ENCODE results near the gene FAM217B.
A peak's percentile ranks its signal among the peaks of the same experiment; 100 is the strongest.

Gene FAM217B

GRCh38 chr20:59932616-59933295 lies 7.4 kb upstream of the FAM217B start:
- no peaks in the 10 kb centered on the region for H3K9me3 ChIP-seq (ENCODE audit: control insufficient read depth, insufficient read depth, low read length)
- no peak overlapping the region for H3K9ac ChIP-seq (ENCODE audit: low read depth, low read length)
- H3K36me3 ChIP-seq (ENCODE audit: insufficient read depth, low read length), result no peaks in the 10 kb centered on the region
- peaks cover 5% of the 10 kb centered on the region; the same call in 1 of the 2 replicates for H3K4me1 ChIP-seq (ENCODE audit: insufficient read depth, low read length)

GRCh38 chr20:59933296-59933848 lies 6.8 kb upstream of the FAM217B start, which contains the start of gene SYCP2:
Gene SYCP2, minus strand, starts transcription at chr20:59933637. Its CDS starts 11,224 bp downstream, at chr20:59922413.
- H3K4me1 ChIP-seq (ENCODE audit: insufficient read depth, low read length), result peaks cover 5% of the 10 kb centered on the region; the same call in 1 of the 2 replicates
- no peaks in the 10 kb centered on the region for H3K9me3 ChIP-seq (ENCODE audit: control insufficient read depth, insufficient read depth, low read length)
- H3K9ac ChIP-seq (ENCODE audit: low read depth, low read length), result peak within 1 kb of the TSS; percentile 87
- no peaks in the 10 kb centered on the region for H3K36me3 ChIP-seq (ENCODE audit: insufficient read depth, low read length)

GRCh38 chr20:59933849-59934585 lies 6.2 kb upstream of the FAM217B start:
- H3K9ac ChIP-seq (ENCODE audit: low read depth, low read length), result peak overlapping the region; percentile 87
- H3K36me3 ChIP-seq (ENCODE audit: insufficient read depth, low read length), result no peaks in the 10 kb centered on the region
- H3K4me1 ChIP-seq (ENCODE audit: insufficient read depth, low read length), result peaks cover 5% of the 10 kb centered on the region; the same call in 1 of the 2 replicates
- no peaks in the 10 kb centered on the region; the same call in 1 of the 2 replicates for H3K9me3 ChIP-seq (ENCODE audit: control insufficient read depth, insufficient read depth, low read length)

- no peak overlapping the region for H3K9ac ChIP-seq (ENCODE audit: low read depth, low read length)
- H3K36me3 ChIP-seq (ENCODE audit: insufficient read depth, low read length), result no peaks in the 10 kb centered on the region
- H3K4me1 ChIP-seq (ENCODE audit: insufficient read depth, low read length), result peaks cover 5% of the 10 kb centered on the region; the same call in 1 of the 2 replicates
- H3K9me3 ChIP-seq (ENCODE audit: control insufficient read depth, insufficient read depth, low read length), result no peaks in the 10 kb centered on the region; the same call in 1 of the 2 replicates
Observed at GRCh38 chr20:59935457-59936185, 4.6 kb upstream of the FAM217B start.

- H3K4me1 ChIP-seq (ENCODE audit: insufficient read depth, low read length), result peaks cover 5% of the 10 kb centered on the region; the same call in 1 of the 2 replicates
- no peaks in the 10 kb centered on the region; the same call in 1 of the 2 replicates for H3K9me3 ChIP-seq (ENCODE audit: control insufficient read depth, insufficient read depth, low read length)
- no peaks in the 10 kb centered on the region for H3K36me3 ChIP-seq (ENCODE audit: insufficient read depth, low read length)
- no peak overlapping the region for H3K9ac ChIP-seq (ENCODE audit: low read depth, low read length)
Observed at GRCh38 chr20:59936409-59936808, 3.8 kb upstream of the FAM217B start.

- H3K9ac ChIP-seq (ENCODE audit: low read depth, low read length), result no peak overlapping the region
- no peaks in the 10 kb centered on the region for H3K4me1 ChIP-seq (ENCODE audit: insufficient read depth, low read length)
- no peaks in the 10 kb centered on the region for H3K36me3 ChIP-seq (ENCODE audit: insufficient read depth, low read length)
- H3K9me3 ChIP-seq (ENCODE audit: control insufficient read depth, insufficient read depth, low read length), result no peaks in the 10 kb centered on the region; the same call in 1 of the 2 replicates
Observed at GRCh38 chr20:59937150-59937549, 3.0 kb upstream of the FAM217B start.

- H3K9ac ChIP-seq (ENCODE audit: low read depth, low read length), result no peak overlapping the region
- H3K4me1 ChIP-seq (ENCODE audit: insufficient read depth, low read length), result no peaks in the 10 kb centered on the region
- no peaks in the 10 kb centered on the region for H3K36me3 ChIP-seq (ENCODE audit: insufficient read depth, low read length)
- H3K9me3 ChIP-seq (ENCODE audit: control insufficient read depth, insufficient read depth, low read length), result no peaks in the 10 kb centered on the region; the same call in 1 of the 2 replicates
Observed at GRCh38 chr20:59938221-59938620, 2.0 kb upstream of the FAM217B start.

- Histone ChIP-seq H3K9ac (ENCODE audit: low read depth, low read length) (no peak overlapping the region), H3K9me3 (ENCODE audit: control insufficient read depth, insufficient read depth, low read length) (no peaks in the 10 kb centered on the region; the same call in 1 of the 2 replicates), H3K4me1 (ENCODE audit: insufficient read depth, low read length) (no peaks in the 10 kb centered on the region), H3K36me3 (ENCODE audit: insufficient read depth, low read length) (no peaks in the 10 kb centered on the region)
Observed at GRCh38 chr20:59938696-59939051, 1.5 kb upstream of the FAM217B start.

GRCh38 chr20:59939052-59939878 lies 924 bp upstream of the FAM217B start:
- peak overlapping the region; percentile 79; the same call in 1 of the 2 replicates for H3K9ac ChIP-seq (ENCODE audit: low read depth, low read length)
- H3K36me3 ChIP-seq (ENCODE audit: insufficient read depth, low read length), result no peaks in the 10 kb centered on the region

GRCh38 chr20:59939879-59940128 lies 385 bp upstream of the FAM217B start:
- H3K4me1 ChIP-seq (ENCODE audit: insufficient read depth, low read length), result no peaks in the 10 kb centered on the region
- no peaks in the 10 kb centered on the region; the same call in 1 of the 2 replicates for H3K9me3 ChIP-seq (ENCODE audit: control insufficient read depth, insufficient read depth, low read length)
- H3K9ac ChIP-seq (ENCODE audit: low read depth, low read length), result peak overlapping the region; percentile 79
- no peaks in the 10 kb centered on the region for H3K36me3 ChIP-seq (ENCODE audit: insufficient read depth, low read length)

More at GRCh38 chr20:59939052-59939878, 924 bp upstream of the FAM217B start:
- Histone ChIP-seq H3K9me3 (ENCODE audit: control insufficient read depth, insufficient read depth, low read length) (no peaks in the 10 kb centered on the region; the same call in 1 of the 2 replicates), H3K4me1 (ENCODE audit: insufficient read depth, low read length) (no peaks in the 10 kb centered on the region)

GRCh38 chr20:59940956-59941294 lies 736 bp downstream of the FAM217B start:
- H3K9ac ChIP-seq (ENCODE audit: low read depth, low read length), result peak overlapping the region; percentile 79
- peaks cover 10% of the 10 kb centered on the region; the same call in 1 of the 2 replicates for H3K4me1 ChIP-seq (ENCODE audit: insufficient read depth, low read length)
- H3K9me3 ChIP-seq (ENCODE audit: control insufficient read depth, insufficient read depth, low read length), result no peaks in the 10 kb centered on the region; the same call in 1 of the 2 replicates
- no peaks in the 10 kb centered on the region for H3K36me3 ChIP-seq (ENCODE audit: insufficient read depth, low read length)

- Histone ChIP-seq H3K9ac (ENCODE audit: low read depth, low read length) (no peak overlapping the region), H3K9me3 (ENCODE audit: control insufficient read depth, insufficient read depth, low read length) (no peaks in the 10 kb centered on the region; the same call in 1 of the 2 replicates), H3K36me3 (ENCODE audit: insufficient read depth, low read length) (no peaks in the 10 kb centered on the region), H3K4me1 (ENCODE audit: insufficient read depth, low read length) (peaks cover 12% of the 10 kb centered on the region; the same call in 1 of the 2 replicates)
Observed at GRCh38 chr20:59942245-59942644, 2.1 kb downstream of the FAM217B start.

GRCh38 chr20:59944726-59945125 lies 4.5 kb downstream of the FAM217B start:
- no peaks in the 10 kb centered on the region for H3K9me3 ChIP-seq (ENCODE audit: control insufficient read depth, insufficient read depth, low read length)
- H3K9ac ChIP-seq (ENCODE audit: low read depth, low read length), result no peak overlapping the region
- peaks cover 12% of the 10 kb centered on the region for H3K4me1 ChIP-seq (ENCODE audit: insufficient read depth, low read length)
- no peaks in the 10 kb centered on the region for H3K36me3 ChIP-seq (ENCODE audit: insufficient read depth, low read length)
